Sigmoid colon (tissue), 4 donors: ENCODE measurements around the gene COBL.

Experiments used
- CTCF ChIP-seq, 4 experiments: fragments of 450-650 bp in 3 of 4; fragments of 200-600 bp in 1 of 4; IDR thresholded peaks; one replicate each; pipeline ENCODE4 v1.5.1; 2016 to 2019; ENCODE audit warnings: antibody characterized with exemption in 4 of 4, mild to moderate bottlenecking in 3 of 4, moderate library complexity in 2 of 4
- EP300 ChIP-seq, 4 donors: sonication (generic); formaldehyde crosslinking; IDR thresholded peaks; one replicate each; pipeline ENCODE4 v1.6.1; 2017; ENCODE audit warnings: antibody characterized with exemption in 4 of 4
- POLR2A ChIP-seq, 2 donors: fragments of 450-650 bp; IDR thresholded peaks; one replicate each; pipeline ENCODE4 v1.6.1; 2016; ENCODE audit warnings: antibody characterized with exemption in 2 of 2, mild to moderate bottlenecking in 2 of 2, moderate library complexity in 2 of 2
- POLR2AphosphoS5 ChIP-seq, 4 donors: sonication (generic); formaldehyde crosslinking; IDR thresholded peaks; one replicate each; pipeline ENCODE4 v1.6.1; 2017; ENCODE audit warnings: antibody characterized with exemption in 4 of 4

- TF ChIP-seq CTCF (IDR thresholded peaks at IDR 0.05), result no peak
- TF ChIP-seq POLR2A (IDR thresholded peaks at IDR 0.05), result no peak
- no peak for TF ChIP-seq EP300 (IDR thresholded peaks at IDR 0.05)
- TF ChIP-seq POLR2AphosphoS5 (IDR thresholded peaks at IDR 0.05), result no peak
Measured at GRCh38 chr7:51328351-51328801, 11.8 kb upstream of the COBL start.
